Neural progenitor cell (in vitro differentiated cells): ENCODE measurements around the gene CRLF1. TPM values are rescaled to one million over a fixed set of nuclear protein-coding genes. Genes with fewer than 3 reads are reported as not detected.

Experiments used
- DNase-seq: peaks from one replicate; pipeline ENCODE4 v3.0.0-alpha.2; 2016; ENCODE audit warnings: low spot score
- H2AFZ ChIP-seq: fragments of 200-600 bp; sonication (generic); replicated peaks from 2 replicates; pipeline ENCODE4 v1.6.1; 2016; ENCODE audit warnings: antibody characterized with exemption
- H3F3A ChIP-seq: fragments of 200-600 bp; sonication (generic); 2 replicates; pipeline ENCODE4 v1.6.1; 2016; ENCODE audit warnings: antibody characterized with exemption, low read depth
- H3K27ac ChIP-seq: fragments of 200-600 bp; sonication (generic); 2 replicates; pipeline ENCODE4 v1.5.1; 2016; ENCODE audit warnings: mild to moderate bottlenecking
- H3K27me3 ChIP-seq: fragments of 200-600 bp; sonication (generic); 2 replicates; pipeline ENCODE4 v1.6.1; 2016; ENCODE audit warnings: mild to moderate bottlenecking, moderate library complexity
- H3K36me3 ChIP-seq: fragments of 200-600 bp; sonication (generic); 2 replicates; pipeline ENCODE4 v1.5.1; 2016
- H3K4me1 ChIP-seq: fragments of 200-600 bp; sonication (generic); 2 replicates; pipeline ENCODE4 v1.6.1; 2016; ENCODE audit warnings: mixed run types
- H3K4me2 ChIP-seq: fragments of 200-600 bp; sonication (generic); 2 replicates; pipeline ENCODE4 v1.6.1; 2016
- H3K4me3 ChIP-seq: fragments of 200-600 bp; sonication (generic); 2 replicates; pipeline ENCODE4 v1.5.1; 2016
- H3K79me2 ChIP-seq: fragments of 200-600 bp; sonication (generic); 2 replicates; pipeline ENCODE4 v1.6.1; 2016; ENCODE audit warnings: low read depth
- H3K9ac ChIP-seq: fragments of 200-600 bp; sonication (generic); 2 replicates; pipeline ENCODE4 v1.6.1; 2016
- H3K9me3 ChIP-seq: fragments of 200-600 bp; sonication (generic); 2 replicates; pipeline ENCODE4 v1.5.1; 2016; ENCODE audit warnings: low read depth
- H4K20me1 ChIP-seq: fragments of 200-600 bp; sonication (generic); 2 replicates; pipeline ENCODE4 v1.6.1; 2016; ENCODE audit warnings: low read depth
- H3K27ac Mint-ChIP-seq: 3 replicates; pipeline ENCODE4 v1.8.0; 2021; ENCODE audit warnings: mixed read lengths
- H3K27me3 Mint-ChIP-seq: 2 replicates; pipeline ENCODE4 v1.8.0; 2022; ENCODE audit warnings: low read depth, mild to moderate bottlenecking, inconsistent platforms, moderate library complexity, mixed read lengths; ENCODE audit not compliant: insufficient read depth
- H3K36me3 Mint-ChIP-seq: 3 replicates; pipeline ENCODE4 v1.8.0; 2021; ENCODE audit warnings: mixed read lengths
- H3K4me1 Mint-ChIP-seq: 3 replicates; pipeline ENCODE4 v1.8.0; 2021; ENCODE audit warnings: mixed read lengths
- H3K4me3 Mint-ChIP-seq: 3 replicates; pipeline ENCODE4 v1.8.0; 2021; ENCODE audit warnings: mild to moderate bottlenecking, moderate library complexity, mixed read lengths
- H3K9me3 Mint-ChIP-seq: 3 replicates; pipeline ENCODE4 v1.8.0; 2020; ENCODE audit warnings: mixed read lengths
- EZH2 ChIP-seq: fragments of 200-600 bp; sonication (generic); IDR thresholded peaks from 2 replicates; pipeline ENCODE4 v1.6.1; 2017; ENCODE audit warnings: antibody characterized with exemption, mild to moderate bottlenecking, moderate library complexity
- EZH2phosphoT487 ChIP-seq: fragments of 200-600 bp; sonication (generic); IDR thresholded peaks from 2 replicates; pipeline ENCODE4 v1.6.1; 2017; ENCODE audit warnings: antibody characterized with exemption
- total RNA-seq: library from RNA; depleted of rRNA; stranded (reverse); fragments of >200 nt; gene quantifications from 2 replicates; pipeline ENCODE4 v1.2.3, GENCODE V29; 2015; ENCODE audit warnings: low replicate concordance
- TF ChIP-seq, protein P1 (sequence below): fragments of 200-600 bp; sonication (generic); IDR thresholded peaks from 2 replicates; pipeline ENCODE4 v1.5.1; 2017; ENCODE audit warnings: antibody characterized with exemption, mild to moderate bottlenecking

CRLF1 gene
- total RNA-seq, 1 donor from 2014 or later: not detected

DNA sequence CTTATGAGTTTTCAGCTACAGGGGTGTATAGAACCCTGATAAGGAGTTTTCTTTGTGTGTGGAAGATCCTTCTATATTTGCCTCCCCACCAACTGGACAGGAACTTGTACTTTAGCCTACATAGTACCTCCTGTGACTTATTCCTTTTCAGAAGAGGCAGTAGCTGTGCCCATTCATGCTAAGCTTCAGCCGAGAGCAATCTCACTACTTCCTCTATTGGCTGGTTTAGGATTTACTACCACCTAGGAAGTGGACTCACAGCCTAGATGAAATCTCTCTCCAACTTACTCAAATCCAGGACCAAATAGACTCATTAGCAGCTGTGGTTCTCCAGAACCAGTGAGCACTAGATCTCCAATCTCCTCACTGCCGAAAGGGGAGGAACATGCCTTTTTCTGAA lies 20.3 kb downstream of the CRLF1 start:
- Histone ChIP-seq H3K4me1 (no peaks in the 10 kb centered on the region), H3K79me2 (no peaks in the 10 kb centered on the region), H3K36me3 (no peaks in the 10 kb centered on the region), H3F3A (peaks cover 36% of the 10 kb centered on the region), H3K27me3 (no peaks in the 10 kb centered on the region), H3K4me3 (no peak overlapping the region), H3K4me2 (no peak overlapping the region), H3K9me3 (no peaks in the 10 kb centered on the region), H3K9ac (no peak overlapping the region), H3K27ac (no peak overlapping the region), H4K20me1 (peaks cover 5% of the 10 kb centered on the region), H2AFZ (no peak overlapping the region)
- TF ChIP-seq EZH2: no peak
- TF ChIP-seq, protein P1, sequence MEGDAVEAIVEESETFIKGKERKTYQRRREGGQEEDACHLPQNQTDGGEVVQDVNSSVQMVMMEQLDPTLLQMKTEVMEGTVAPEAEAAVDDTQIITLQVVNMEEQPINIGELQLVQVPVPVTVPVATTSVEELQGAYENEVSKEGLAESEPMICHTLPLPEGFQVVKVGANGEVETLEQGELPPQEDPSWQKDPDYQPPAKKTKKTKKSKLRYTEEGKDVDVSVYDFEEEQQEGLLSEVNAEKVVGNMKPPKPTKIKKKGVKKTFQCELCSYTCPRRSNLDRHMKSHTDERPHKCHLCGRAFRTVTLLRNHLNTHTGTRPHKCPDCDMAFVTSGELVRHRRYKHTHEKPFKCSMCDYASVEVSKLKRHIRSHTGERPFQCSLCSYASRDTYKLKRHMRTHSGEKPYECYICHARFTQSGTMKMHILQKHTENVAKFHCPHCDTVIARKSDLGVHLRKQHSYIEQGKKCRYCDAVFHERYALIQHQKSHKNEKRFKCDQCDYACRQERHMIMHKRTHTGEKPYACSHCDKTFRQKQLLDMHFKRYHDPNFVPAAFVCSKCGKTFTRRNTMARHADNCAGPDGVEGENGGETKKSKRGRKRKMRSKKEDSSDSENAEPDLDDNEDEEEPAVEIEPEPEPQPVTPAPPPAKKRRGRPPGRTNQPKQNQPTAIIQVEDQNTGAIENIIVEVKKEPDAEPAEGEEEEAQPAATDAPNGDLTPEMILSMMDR: no peak
- TF ChIP-seq EZH2phosphoT487: no peak
- Mint-ChIP-seq H3K27me3 (peaks cover 23% of the 10 kb centered on the region), H3K4me1 (peaks cover 20% of the 10 kb centered on the region), H3K36me3 (peaks cover 2% of the 10 kb centered on the region), H3K4me3 (no peak overlapping the region), H3K9me3 (peaks cover 3% of the 10 kb centered on the region), H3K27ac (no peak overlapping the region)
- DNase-seq: no peak

DNA sequence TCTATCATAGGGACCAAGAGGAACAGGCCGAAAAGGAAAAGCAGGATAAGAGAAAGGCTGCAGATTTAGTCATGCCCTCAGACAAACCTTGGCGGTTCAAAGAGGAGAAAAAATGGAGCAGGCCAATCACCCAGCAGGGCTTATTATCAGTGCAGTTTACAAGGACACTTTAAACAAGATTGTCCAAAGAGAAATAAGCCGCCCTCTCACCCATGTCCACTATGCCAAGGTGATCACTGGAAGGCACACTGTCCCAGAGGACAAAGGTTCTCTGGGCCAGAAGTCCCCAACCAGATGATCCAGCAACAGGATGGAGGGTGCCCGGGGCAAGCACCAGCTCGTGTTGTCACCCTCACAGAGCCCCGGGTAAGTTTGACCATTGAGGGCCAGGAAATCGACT lies 26.3 kb downstream of the CRLF1 start:
- H4K20me1 ChIP-seq: peaks cover 3% of the 10 kb centered on the region
- Mint-ChIP-seq H3K9me3 (no peaks in the 10 kb centered on the region), H3K4me3 (no peak overlapping the region), H3K27me3 (peaks cover 5% of the 10 kb centered on the region), H3K36me3 (peaks cover 4% of the 10 kb centered on the region), H3K27ac (no peak overlapping the region), H3K4me1 (no peaks in the 10 kb centered on the region)
- H2AFZ ChIP-seq: no peak overlapping the region
- H3K27ac ChIP-seq: no peak overlapping the region
- peaks cover 21% of the 10 kb centered on the region for H3F3A ChIP-seq
- H3K27me3 ChIP-seq: no peaks in the 10 kb centered on the region
- TF ChIP-seq EZH2phosphoT487 (no peak), EZH2 (no peak)
- TF ChIP-seq, protein P1: no peak
- H3K79me2 ChIP-seq: no peaks in the 10 kb centered on the region
- no peak overlapping the region for H3K4me2 ChIP-seq
- no peaks in the 10 kb centered on the region for H3K36me3 ChIP-seq
- no peak for DNase-seq
- H3K4me3 ChIP-seq: no peak overlapping the region
- H3K9ac ChIP-seq: no peak overlapping the region
- H3K4me1 ChIP-seq: no peaks in the 10 kb centered on the region
- H3K9me3 ChIP-seq: no peaks in the 10 kb centered on the region

DNA sequence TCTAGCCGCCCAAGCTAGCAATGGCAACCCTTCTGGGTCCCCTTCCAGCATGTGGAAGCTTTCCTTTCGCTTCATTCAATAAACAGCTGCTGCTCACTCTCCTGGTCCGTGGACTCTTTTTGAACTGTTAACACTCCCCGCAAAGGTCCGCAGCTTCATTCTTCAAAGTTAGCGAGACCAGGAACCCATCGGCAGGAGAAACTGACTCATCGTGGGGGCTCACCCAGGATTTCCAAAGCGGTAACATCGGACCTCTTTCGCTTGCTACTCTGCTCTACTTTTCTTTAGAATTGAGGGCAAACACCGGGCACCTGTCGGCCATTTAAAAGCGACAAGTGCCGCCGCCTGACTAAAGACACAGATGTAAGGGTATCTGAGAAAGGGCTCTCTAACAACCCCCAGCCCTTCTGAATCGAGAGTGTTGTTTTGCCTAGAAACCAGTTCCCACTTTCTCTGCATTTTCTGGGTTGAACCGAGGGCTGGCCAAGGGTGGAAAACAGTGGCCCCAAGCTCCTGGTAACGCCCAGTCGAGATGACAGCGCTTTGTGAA lies 29.2 kb downstream of the CRLF1 start:
- Mint-ChIP-seq H3K36me3 (peaks cover 12% of the 10 kb centered on the region), H3K9me3 (no peaks in the 10 kb centered on the region), H3K4me1 (peaks cover 8% of the 10 kb centered on the region), H3K27me3 (peaks cover 4% of the 10 kb centered on the region), H3K27ac (no peak overlapping the region), H3K4me3 (no peak overlapping the region)
- Histone ChIP-seq H3K27ac (no peak overlapping the region), H3F3A (peaks cover 26% of the 10 kb centered on the region), H3K9me3 (no peaks in the 10 kb centered on the region), H3K36me3 (no peaks in the 10 kb centered on the region), H3K4me2 (no peak overlapping the region), H3K4me3 (no peak overlapping the region), H3K4me1 (peaks cover 8% of the 10 kb centered on the region), H4K20me1 (peaks cover 22% of the 10 kb centered on the region), H3K27me3 (no peaks in the 10 kb centered on the region), H2AFZ (no peak overlapping the region), H3K79me2 (peaks cover 19% of the 10 kb centered on the region), H3K9ac (no peak overlapping the region)
- TF ChIP-seq, protein P1: no peak
- DNase-seq: no peak
